HG03135 (cell line): Measurements from ENCODE around the gene CCNO.

ENCODE experiments used
- ATAC-seq: cut with Tn5 transposase; IDR thresholded peaks from one replicate; pipeline ENCODE4 v1.9.1; 2021; ENCODE audit warnings: mild to moderate bottlenecking, moderate library complexity; ENCODE audit not compliant: unreplicated experiment

Gene CCNO

DNA sequence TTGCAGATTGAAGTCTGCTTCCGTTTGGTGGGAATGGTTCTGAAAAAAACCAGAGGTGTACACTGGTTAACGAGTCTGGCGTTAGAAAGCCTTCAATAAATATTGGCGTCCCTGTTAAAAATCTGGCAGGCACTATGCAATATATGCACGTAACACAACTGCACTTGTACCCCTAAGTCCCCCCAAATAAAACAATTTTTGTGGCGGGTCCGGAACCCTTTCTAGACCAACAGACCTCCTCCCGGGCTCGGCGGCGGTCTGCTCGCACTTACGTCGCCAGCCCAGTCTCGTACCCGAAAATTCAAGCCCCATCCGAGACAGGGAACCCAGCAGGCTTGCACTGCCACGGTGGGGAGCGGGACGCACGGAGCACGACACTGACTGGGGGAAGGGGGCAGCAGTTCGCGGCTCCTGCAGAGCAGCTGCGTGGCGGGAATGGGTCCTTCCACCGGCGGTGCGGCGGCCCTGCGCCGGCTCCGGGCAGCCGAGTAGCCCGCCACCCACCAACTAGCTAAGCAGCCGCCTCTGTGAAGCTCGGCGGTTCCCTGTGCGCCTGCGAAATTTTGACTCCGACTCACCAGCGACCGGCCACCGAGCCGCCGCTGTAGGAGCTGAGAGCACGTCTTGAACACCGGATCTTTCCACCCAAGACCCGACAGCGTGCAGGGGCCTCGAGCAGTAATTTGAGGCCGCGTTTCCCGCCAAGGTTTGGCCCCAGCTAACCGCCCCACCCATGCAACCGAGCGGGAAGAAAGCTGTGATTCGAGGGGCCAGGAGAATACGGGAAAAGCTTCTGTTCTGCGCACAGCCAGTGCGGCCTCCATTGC is 10.2 kb downstream of the CCNO start:
- ATAC-seq: no peak

DNA sequence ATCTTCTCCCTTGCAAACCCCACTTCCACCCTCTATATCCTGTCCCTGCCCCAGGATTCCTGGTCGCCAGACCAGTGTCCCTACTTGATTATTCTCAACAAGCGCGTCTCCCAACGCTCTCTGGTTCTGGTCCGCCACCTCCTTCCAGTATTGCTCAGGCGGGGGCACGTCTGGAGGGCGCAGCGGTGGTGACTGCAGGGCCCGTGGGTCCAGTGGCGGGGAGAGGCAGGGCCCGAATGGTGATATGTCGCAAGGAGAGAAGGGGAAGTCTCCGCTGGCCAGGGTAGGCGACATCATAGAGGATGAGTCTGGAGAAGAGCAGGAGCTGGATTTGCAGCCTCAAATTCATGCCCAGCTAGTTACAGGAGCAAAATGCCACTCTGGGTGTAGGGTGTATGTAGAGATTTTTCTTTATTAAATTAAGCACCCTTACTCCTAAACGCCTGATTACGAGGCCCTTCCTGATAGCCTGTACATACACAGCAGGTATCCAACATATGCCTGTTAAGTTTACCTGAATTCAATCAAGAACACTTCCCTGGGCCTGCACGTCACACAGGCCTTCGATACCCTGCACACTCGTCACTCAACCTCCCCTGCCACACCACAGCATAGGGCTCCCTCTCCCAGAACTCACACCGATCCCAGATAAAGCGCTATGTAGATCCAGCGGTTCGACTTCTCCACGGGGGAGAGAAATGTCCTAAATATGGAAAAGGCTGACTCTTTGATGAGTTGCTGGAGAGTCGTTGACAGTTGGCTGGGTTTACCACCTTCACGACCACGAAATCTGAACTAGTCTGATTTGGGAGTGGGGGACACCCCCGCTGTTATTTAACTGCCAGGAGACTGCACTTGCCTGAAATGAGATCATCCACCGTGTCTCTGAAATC is 11.1 kb downstream of the CCNO start:
- no peak for ATAC-seq

DNA sequence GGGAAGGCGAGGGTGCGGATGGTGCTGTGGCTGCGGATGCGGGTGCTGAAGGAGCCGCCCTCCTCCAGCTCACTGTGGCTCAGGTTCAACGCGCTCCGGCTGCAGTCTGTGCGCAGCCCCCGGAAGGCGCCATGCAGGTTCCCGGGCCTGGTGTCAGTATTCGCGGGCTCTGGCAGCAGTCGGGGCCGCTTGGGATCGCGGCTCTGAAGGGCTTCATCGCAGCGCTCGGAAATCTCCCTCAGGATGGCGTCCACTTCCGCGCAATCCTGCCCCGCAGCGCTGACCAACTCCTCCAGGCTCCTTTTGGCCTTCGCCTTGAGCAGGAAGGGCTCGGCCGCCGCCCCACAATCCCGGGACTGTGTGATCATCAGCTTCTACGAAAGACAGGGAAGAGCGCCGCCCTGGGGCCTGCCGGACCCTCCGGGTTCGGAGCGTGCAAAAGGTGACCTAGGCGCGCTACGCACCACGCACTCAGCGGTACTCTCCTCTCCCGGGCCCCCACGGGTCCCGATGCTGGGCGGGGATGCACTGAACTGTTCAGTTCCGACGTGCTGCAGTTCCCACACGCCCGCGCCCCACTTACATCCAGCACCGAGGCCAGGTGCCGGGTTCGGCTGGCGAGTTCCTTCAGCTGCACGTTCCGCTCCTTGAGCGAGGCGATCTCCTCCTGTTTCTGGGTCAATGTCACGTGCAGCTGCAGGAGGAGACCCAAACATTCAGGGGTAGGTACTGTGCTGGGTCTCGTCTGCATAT is 12.8 kb downstream of the CCNO start:
- ATAC-seq: no peak

DNA sequence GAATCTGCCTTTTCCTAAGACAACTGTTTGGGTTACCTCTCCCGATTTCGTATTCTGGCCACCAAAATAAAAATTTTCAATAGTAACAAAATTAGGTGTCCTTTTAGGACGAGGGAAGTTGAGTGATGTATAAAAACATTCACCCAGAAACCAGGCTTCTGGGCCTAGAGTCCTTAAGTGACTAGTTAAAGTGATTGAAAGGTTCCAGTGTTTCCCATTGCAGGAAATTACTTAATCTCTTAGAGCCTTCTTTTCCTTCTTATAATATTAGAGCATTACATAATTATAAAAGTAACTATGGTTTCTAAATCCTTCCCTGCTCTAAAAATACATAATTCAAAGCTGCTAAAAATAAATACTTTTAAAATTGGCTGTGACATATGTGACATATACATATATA is 13.6 kb downstream of the CCNO start:
- ATAC-seq: no peak

DNA sequence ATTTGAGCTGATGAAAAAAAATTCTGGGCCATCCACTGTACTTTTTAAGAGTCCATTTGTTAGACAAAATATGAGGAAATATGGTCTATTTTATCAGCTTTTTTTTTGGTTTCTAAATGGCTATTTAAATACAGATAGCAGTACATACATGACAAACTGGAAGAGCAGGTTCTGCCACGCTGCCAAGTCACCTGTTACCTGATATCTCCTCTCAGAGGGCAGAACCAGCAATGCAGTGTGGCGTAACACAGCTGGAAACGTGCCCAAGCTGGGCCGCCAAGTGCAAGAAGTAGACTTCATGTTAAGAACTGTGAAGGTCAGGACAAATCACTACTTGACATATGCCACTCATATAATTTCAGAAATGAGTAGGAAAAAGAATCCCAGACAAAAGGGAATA is 14.4 kb downstream of the CCNO start:
- no peak for ATAC-seq

DNA sequence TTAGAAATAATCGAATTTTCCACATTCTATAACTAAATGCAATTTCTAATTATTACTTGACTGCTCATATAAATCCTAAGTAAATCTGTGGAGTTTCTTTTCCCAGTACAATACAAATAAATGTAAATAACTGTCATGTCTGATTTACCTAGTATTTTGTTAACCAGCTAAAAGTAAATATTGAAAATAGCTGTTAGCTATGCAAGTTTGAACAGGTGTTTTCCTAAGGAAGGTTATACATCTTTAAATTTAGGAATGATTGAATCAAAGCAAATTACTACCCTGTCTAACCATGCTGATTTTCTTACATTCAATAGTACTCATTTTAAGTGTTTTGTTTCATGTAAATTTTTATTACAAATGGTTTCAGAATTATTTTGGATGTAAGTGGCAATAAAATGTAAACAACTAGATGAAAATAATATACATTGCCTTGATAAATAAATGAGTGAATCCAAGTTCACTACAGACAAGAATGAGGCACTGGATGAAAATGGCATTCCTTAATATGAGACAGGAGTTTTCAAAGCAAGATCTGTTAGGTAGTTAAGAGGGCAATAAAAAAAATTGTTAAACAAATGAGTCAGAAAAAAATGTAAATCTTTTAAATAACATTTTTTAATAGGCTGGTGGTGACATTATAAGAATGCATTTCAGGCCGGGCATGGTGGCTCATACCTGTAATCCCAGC is 22.1 kb downstream of the CCNO start:
- ATAC-seq: no peak

DNA sequence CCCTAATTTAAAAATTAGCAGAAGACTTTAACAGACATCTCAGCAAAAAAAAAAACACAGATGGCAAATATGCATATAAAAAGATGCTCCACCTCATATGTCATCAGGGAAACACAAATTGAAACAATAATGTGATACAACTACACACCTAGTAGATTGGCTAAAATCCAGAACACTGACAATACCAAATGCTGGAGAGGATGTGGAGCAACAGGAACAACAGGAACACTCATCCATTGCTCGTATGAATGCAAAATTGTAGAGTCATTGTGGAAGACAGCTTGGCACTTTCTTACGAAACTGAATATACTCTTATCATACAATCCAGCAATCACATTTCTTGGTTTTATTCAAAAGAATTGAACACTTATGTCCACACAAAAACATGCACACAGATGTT is 28.4 kb downstream of the CCNO start:
- ATAC-seq: no peak

DNA sequence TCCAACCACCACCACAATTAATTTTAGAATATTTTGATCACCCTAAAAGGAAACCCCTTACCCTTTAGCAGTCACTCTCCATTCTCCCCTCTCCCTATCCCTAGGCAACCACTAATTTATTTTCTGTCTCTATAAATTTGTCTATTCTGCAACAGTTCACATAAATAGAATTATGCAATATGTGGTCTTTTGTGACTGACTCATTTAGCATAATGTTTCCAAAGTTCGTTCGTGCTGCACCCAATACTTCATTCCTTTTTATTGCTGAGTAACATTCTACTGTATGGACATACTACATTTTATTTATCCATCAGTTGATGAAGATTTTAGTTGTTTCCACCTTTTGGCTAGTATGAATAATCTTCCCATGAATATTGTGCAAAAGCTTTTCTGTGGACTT is 42.2 kb downstream of the CCNO start:
- no peak for ATAC-seq

DNA sequence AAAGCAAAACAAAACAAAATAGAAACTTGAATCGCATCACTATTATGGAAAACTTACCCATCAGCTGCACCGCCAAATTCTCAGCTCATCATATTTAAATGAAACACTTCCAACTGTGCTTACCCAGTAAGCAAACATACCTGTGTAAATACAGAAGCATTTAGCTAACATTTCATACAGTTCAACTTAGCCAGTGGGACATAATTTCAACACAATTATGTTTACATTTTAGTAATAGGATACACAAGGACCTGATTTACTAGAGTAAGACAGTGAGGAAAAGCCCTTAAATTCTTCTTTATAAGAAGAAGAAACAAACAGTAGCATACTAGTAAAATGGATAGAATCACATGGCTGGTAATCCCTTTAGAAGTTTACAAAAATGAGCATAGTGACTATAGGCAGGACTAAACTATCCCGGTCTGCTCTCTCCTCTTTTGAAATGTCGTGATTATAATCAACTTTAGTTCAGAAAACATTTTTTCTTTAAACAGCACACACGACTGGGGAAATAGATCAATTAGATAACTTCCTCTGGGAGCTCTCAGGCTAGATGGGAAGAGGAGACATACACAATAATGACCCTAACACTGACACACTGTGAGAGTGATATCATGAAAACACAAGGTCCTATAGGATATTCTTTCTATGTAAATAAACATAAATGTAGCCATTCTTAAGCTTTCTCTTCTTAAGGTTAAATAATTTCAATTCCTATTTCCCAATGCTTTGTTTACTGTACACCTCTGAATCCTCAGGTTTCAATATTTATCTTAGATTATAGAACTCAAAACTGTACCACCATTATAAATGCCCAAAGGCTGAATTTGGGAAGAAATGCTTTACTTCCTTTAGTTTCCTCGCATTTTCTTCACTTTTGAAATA is 44.5 kb downstream of the CCNO start:
- ATAC-seq: no peak

DNA sequence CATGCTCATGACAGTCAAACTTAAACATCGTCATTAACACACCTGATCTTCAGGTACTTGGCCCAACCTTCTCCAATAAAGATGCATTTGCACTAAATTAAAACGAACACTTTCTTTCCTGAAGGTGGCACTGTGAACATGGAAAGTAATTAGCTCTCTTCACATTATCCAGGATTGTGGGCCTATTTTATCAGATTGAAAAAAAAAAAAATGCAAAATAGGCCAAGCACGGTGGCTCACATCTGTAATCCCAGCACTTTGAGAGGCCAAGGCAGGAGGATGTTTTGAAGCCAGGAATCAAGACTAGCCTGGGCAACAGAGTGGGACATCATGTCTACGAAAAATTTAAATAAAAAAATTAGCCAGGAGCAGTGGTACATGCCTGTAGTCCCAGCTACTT is 46.0 kb downstream of the CCNO start:
- no peak for ATAC-seq
